H1 (cell line): Measurements from ENCODE around the gene TMEM86B.

Experiments used
- BACH1 ChIP-seq: IDR thresholded peaks from 2 replicates; pipeline ENCODE4 v1.6.1; 2012; ENCODE audit warnings: low read length, improper control_type of control experiment
- HDAC2 ChIP-seq, 2 experiments: fragments of 300-600 bp in 1 of 2; sonication (generic) in 1 of 2; IDR thresholded peaks; 2 replicates each; pipeline ENCODE4 v1.6.1; 2011 to 2012; ENCODE audit warnings: low read depth in 2 of 2, low read length in 2 of 2, mild to moderate bottlenecking in 2 of 2, moderate library complexity in 2 of 2, borderline replicate concordance in 1 of 2, inconsistent platforms in 1 of 2
- HDAC6 ChIP-seq: IDR thresholded peaks from one replicate; pipeline ENCODE4 v1.7.1; 2012; ENCODE audit warnings: low read depth, mild to moderate bottlenecking, inconsistent platforms, low read length, moderate library complexity
- RBBP5 ChIP-seq: IDR thresholded peaks from 2 replicates; pipeline ENCODE4 v1.7.1; 2012; ENCODE audit warnings: low read depth, mild to moderate bottlenecking, inconsistent platforms, low read length, moderate library complexity, borderline replicate concordance
- TF ChIP-seq, protein P1 (sequence below), 3 experiments: IDR thresholded peaks; 1 replicate in 2 of 3; 2 replicates in 1 of 3; pipeline versions ENCODE4 v1.5.1 to v1.6.1; 2011; ENCODE audit warnings: low read length in 3 of 3, mild to moderate bottlenecking in 3 of 3, inconsistent platforms in 2 of 3, low read depth in 1 of 3, moderate library complexity in 1 of 3; ENCODE audit not compliant: insufficient read depth in 1 of 3; ENCODE audit errors: control extremely low read depth in 1 of 3
- TF ChIP-seq, protein P2 (sequence below): IDR thresholded peaks from 2 replicates; pipeline ENCODE4 v1.6.1; 2011; ENCODE audit warnings: low read depth, mild to moderate bottlenecking, low read length; ENCODE audit not compliant: insufficient read depth

DNA sequence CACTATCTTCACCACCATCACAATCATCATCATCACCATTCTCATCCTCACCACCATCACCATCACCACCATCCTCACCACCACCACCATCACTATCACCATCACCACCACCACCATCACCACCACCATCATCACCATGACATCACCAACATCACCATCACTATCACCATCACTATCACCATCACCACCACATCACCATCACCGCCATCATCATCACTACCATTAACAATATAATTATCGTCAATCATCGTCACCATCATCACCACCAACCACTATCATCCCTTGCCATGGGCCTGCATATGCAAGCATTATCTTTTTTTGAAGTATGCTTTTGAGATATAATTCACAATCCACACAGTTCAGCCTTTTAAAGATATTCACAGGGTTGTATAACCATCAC is 37.8 kb upstream of the TMEM86B start:
- TF ChIP-seq, protein P1, sequence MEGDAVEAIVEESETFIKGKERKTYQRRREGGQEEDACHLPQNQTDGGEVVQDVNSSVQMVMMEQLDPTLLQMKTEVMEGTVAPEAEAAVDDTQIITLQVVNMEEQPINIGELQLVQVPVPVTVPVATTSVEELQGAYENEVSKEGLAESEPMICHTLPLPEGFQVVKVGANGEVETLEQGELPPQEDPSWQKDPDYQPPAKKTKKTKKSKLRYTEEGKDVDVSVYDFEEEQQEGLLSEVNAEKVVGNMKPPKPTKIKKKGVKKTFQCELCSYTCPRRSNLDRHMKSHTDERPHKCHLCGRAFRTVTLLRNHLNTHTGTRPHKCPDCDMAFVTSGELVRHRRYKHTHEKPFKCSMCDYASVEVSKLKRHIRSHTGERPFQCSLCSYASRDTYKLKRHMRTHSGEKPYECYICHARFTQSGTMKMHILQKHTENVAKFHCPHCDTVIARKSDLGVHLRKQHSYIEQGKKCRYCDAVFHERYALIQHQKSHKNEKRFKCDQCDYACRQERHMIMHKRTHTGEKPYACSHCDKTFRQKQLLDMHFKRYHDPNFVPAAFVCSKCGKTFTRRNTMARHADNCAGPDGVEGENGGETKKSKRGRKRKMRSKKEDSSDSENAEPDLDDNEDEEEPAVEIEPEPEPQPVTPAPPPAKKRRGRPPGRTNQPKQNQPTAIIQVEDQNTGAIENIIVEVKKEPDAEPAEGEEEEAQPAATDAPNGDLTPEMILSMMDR (IDR thresholded peaks at IDR 0.05; ENCODE audit: control extremely low read depth in 1 of 3, insufficient read depth in 1 of 3, low read depth in 1 of 3, low read length in 3 of 3): no peak
- TF ChIP-seq BACH1 (no peak), HDAC2 (IDR thresholded peaks at IDR 0.05; ENCODE audit: borderline replicate concordance in 1 of 2, low read depth in 2 of 2, low read length in 2 of 2) (no peak), HDAC6 (no peak), RBBP5 (no peak)
- TF ChIP-seq, protein P2, sequence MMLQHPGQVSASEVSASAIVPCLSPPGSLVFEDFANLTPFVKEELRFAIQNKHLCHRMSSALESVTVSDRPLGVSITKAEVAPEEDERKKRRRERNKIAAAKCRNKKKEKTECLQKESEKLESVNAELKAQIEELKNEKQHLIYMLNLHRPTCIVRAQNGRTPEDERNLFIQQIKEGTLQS: no peak
